GM12865 (cell line): ENCODE measurements around the gene EMX2.

Experiments
- DNase-seq: peaks from one replicate; pipeline ENCODE4 v3.0.0; 2010; ENCODE audit warnings: low read depth
- H3K4me3 ChIP-seq: 2 replicates; pipeline ENCODE4 v1.5.1; 2011; ENCODE audit warnings: mild to moderate bottlenecking, low read depth, low read length, control low read depth
- TF ChIP-seq, protein P1 (sequence below): IDR thresholded peaks from 2 replicates; pipeline ENCODE4 v1.5.1; 2011; ENCODE audit warnings: low read length, control low read depth, low read depth, inconsistent platforms; ENCODE audit not compliant: insufficient read depth; ENCODE audit errors: missing control alignments

Gene EMX2

DNA sequence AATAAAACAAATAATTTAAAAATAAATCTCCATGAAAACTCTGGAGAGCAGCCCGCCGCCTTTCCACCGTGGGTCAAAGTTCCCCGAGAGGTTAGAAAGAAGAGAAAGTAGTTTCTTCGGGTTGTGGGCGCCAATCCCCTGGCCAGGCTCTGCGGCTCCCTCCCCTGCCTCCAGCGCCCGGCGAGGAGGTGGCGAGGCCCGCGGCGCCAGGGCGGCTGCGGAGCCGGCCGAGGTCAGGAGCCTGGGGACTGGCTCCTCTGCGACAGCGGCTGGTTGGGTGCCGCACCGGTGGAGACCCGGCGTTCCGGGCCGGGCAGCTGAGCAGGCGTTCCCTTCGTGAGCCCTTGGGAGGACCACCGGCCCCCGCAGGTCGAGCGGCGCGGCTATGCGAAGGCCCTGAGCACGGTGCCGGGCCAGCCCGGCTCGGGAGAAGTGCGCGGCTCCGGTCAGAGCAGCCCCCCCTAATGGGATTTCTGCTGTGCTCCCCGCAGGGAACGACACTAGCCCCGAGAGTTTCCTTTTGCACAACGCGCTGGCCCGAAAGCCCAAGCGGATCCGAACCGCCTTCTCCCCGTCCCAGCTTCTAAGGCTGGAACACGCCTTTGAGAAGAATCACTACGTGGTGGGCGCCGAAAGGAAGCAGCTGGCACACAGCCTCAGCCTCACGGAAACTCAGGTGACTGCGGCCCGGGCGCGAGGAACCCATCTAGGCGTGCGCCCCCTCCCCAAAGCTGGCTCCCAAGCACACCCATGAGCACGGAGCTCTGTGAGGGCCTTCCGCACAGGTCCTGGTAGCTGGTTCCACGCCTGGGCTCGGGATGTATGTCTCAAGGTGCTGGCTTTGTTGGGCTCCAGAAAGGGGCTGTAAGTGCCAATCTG is 2.8 kb downstream of the EMX2 start:
- no peak for DNase-seq
- TF ChIP-seq, protein P1, sequence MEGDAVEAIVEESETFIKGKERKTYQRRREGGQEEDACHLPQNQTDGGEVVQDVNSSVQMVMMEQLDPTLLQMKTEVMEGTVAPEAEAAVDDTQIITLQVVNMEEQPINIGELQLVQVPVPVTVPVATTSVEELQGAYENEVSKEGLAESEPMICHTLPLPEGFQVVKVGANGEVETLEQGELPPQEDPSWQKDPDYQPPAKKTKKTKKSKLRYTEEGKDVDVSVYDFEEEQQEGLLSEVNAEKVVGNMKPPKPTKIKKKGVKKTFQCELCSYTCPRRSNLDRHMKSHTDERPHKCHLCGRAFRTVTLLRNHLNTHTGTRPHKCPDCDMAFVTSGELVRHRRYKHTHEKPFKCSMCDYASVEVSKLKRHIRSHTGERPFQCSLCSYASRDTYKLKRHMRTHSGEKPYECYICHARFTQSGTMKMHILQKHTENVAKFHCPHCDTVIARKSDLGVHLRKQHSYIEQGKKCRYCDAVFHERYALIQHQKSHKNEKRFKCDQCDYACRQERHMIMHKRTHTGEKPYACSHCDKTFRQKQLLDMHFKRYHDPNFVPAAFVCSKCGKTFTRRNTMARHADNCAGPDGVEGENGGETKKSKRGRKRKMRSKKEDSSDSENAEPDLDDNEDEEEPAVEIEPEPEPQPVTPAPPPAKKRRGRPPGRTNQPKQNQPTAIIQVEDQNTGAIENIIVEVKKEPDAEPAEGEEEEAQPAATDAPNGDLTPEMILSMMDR, result no peak
- H3K4me3 ChIP-seq, result no peak overlapping the region

DNA sequence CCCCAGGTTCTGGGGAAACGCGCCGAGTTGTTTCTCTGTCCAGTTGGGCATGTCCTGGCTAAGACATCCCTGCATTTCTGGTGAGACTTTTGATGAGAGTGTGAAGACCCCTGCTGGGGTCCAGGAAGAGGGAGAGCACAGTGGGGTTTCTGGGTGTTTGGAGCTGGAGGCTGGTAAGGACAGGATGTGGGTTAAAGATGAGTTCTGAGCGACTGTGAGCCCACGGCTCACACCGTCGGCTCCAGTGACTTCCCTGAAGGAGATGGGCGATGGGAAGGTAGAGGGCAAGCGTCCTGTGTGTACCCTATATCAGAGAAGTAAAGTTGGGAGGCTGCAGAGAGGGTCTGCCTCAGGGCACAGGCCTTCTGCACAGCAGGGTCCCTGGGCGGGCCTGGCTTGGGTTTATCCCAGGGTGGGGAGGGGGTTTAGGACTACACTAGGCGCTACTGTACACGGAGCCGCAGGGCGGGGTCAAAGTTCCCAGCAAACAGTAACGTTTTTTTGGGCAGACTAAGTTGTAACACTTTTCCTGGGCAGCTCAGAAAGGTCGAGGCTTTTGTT is 3.6 kb downstream of the EMX2 start:
- TF ChIP-seq, protein P1, result no peak
- H3K4me3 ChIP-seq, result no peak overlapping the region
- no peak for DNase-seq

DNA sequence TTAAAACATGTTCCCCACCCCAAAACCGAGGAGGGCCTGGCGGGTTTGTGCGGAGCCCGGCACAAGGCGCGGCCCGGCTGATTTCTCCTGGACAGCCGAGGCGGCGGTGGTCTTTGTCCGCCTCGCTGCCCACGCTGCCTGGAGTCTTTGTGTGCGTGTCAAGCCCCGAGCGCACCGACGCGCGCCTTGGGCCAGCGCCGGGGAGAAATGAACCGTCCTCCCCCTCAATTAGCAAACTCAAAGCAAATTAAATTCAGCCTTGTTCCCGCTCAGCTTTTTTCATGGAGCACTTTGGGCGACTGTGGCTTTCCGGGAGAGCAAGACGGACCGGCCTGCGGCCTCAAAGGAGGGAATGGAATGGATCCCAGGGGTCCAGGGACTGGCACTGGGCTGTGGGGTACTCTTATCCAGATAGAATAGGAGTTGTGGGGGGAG is 4.1 kb downstream of the EMX2 start:
- H3K4me3 ChIP-seq, result no peak overlapping the region
- TF ChIP-seq, protein P1, result no peak
- no peak for DNase-seq

DNA sequence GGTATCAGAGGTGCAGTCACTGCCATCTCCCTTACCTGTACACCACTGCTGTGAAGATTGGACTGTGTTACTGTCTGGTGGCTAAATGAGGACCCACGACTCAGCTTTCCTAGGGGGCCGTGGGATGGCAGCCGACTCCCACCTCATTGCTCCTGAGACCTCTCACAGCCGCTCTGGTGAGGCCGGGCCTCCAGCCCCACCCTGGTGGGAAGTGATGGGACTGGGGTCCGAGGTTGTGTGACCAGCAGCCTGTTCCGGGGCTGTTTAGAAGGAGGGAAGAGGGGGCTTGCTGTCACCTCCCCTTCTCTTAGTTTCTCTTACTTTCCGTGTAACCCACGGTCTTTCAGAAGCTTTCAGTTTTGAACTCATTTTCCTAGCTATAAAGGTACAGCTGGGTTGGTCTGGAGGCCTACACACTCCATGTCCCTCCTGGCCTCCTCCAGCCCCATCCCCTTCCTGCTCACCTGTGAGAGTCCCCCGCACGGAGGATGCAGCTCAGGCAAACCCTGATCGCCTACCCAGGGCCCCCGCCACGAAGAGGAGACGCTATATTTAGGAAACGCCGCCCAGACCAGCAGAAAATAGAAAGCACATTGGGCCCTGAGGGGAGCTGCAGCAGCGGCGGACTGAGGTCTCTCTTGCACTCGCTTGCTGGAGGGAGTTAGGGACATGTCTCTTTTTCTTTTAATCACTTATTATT is 4.6 kb downstream of the EMX2 start:
- H3K4me3 ChIP-seq, result no peak overlapping the region
- TF ChIP-seq, protein P1, result no peak
- no peak for DNase-seq

DNA sequence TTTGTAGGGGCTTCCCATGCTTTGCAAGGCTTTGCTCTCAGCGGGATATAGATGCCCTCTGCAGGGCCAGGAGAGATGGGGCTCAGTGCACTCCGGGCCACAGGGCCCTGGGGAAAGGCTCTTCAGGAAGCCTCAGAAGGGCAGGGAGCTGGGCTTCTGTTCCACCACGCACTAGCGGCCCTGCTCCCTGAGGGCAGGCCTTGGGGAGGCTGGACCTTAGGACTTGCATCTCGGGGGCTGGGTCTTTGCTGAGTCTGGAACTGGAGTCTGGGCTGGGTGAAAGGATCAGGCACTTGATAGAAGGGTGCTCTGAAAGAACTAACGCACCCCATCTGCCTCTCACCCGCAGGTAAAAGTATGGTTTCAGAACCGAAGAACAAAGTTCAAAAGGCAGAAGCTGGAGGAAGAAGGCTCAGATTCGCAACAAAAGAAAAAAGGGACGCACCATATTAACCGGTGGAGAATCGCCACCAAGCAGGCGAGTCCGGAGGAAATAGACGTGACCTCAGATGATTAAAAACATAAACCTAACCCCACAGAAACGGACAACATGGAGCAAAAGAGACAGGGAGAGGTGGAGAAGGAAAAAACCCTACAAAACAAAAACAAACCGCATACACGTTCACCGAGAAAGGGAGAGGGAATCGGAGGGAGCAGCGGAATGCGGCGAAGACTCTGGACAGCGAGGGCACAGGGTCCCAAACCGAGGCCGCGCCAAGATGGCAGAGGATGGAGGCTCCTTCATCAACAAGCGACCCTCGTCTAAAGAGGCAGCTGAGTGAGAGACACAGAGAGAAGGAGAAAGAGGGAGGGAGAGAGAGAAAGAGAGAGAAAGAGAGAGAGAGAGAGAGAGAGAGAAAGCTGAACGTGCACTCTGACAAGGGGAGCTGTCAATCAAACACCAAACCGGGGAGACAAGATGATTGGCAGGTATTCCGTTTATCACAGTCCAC is 5.4 kb downstream of the EMX2 start:
- TF ChIP-seq, protein P1, result no peak
- DNase-seq, result no peak
- H3K4me3 ChIP-seq, result no peak overlapping the region

DNA sequence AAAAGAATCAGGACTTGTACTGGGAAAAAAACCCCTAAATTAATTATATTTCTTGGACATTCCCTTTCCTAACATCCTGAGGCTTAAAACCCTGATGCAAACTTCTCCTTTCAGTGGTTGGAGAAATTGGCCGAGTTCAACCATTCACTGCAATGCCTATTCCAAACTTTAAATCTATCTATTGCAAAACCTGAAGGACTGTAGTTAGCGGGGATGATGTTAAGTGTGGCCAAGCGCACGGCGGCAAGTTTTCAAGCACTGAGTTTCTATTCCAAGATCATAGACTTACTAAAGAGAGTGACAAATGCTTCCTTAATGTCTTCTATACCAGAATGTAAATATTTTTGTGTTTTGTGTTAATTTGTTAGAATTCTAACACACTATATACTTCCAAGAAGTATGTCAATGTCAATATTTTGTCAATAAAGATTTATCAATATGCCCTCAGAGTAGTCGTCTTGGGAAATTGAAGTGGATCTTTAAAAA is 6.6 kb downstream of the EMX2 start:
- no peak for DNase-seq
- H3K4me3 ChIP-seq, result no peak overlapping the region
- TF ChIP-seq, protein P1, result no peak
